ENCODE data around the gene SETBP1.

The SETBP1 gene

DNA sequence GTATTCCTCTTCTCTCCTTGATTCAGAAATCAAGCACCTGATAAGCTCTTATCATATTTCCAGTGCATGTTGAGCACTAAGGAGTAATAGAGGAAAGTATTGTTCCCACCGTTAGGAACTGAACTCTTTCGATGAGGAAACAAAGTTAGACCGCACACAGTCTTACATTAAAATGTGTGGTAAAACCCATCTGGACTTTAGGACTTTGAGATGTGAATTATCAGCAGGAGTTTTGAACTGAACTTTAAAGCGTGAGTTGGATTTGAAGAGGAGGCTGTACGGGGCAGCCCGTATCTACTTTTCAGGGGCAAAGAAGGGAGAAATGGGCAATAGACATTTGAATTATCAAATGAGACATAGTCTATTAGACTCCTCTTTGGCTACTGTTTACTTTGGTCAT lies 134.4 kb downstream of the SETBP1 start:
- Histone ChIP-seq H3K27ac (ENCODE audit: low read length) (no peak overlapping the region), H3K4me3 (ENCODE audit: low read length in 2 of 2) (no peak overlapping the region), H3K9me3 (ENCODE audit: control insufficient read depth in 2 of 2, low read length in 2 of 2) (no peaks in the 10 kb centered on the region), H3K27me3 (ENCODE audit: control insufficient read depth in 1 of 2, insufficient read depth in 2 of 2, low read length in 2 of 2) (no peaks in the 10 kb centered on the region), H3K4me1 (ENCODE audit: control insufficient read depth, insufficient read depth, low read length) (peaks cover 24% of the 10 kb centered on the region), H3K9ac (ENCODE audit: low read length in 2 of 2) (no peak overlapping the region), H3K36me3 (ENCODE audit: control insufficient read depth in 2 of 2, insufficient read depth in 2 of 2, low read length in 2 of 2) (no peaks in the 10 kb centered on the region)

DNA sequence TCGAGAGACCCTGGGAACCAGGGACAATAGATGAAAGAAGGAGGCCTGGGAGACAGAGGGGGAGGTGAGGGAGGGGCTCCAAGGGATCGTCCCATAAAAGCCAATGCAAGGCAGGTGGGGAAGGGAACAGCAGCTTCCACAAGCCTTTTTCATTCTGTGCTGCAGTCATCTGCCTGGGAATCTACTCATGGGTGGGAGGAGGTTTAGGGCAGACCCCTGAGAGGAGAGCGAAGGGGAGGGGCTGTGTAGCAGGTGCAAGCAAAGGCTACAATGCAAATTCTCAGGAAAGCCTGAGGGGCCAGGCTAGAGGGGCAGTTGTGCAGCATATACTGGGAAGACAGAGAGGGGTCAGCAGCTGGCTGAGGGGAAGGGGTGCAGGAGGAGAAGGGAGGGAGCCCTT lies 135.4 kb downstream of the SETBP1 start:
- Histone ChIP-seq H3K4me1 (ENCODE audit: control insufficient read depth, insufficient read depth, low read length) (peaks cover 26% of the 10 kb centered on the region), H3K27ac (ENCODE audit: low read length) (no peak overlapping the region), H3K27me3 (ENCODE audit: control insufficient read depth in 1 of 2, insufficient read depth in 2 of 2, low read length in 2 of 2) (no peaks in the 10 kb centered on the region), H3K4me3 (ENCODE audit: low read length in 2 of 2) (no peak overlapping the region), H3K9ac (ENCODE audit: low read length in 2 of 2) (no peak overlapping the region), H3K36me3 (ENCODE audit: control insufficient read depth in 2 of 2, insufficient read depth in 2 of 2, low read length in 2 of 2) (no peaks in the 10 kb centered on the region), H3K9me3 (ENCODE audit: control insufficient read depth in 2 of 2, low read length in 2 of 2) (no peaks in the 10 kb centered on the region)

DNA sequence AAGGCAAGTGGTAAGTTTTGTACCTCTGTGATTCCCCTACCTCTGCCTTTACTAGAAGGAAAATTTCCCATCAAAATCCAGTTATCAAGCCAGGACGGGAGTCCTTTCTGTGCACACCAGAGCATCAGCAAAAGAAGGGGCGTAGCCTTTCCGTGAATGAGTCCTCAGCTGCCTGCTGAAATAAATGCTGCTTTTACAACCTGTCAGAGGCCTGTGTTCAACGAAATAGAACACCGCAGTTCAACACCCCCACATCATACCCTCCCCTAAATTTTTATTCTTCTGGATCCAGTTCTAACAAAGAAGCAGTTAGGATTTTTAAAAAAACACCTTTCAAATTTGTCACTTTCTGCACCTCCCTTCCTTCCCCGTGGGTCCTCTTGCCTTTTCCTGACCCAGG lies 135.8 kb downstream of the SETBP1 start:
- H3K4me3 ChIP-seq (ENCODE audit: low read length in 2 of 2) = no peak overlapping the region
- H3K27me3 ChIP-seq (ENCODE audit: control insufficient read depth in 1 of 2, insufficient read depth in 2 of 2, low read length in 2 of 2) = no peaks in the 10 kb centered on the region
- H3K4me1 ChIP-seq (ENCODE audit: control insufficient read depth, insufficient read depth, low read length) = peaks cover 22% of the 10 kb centered on the region
- H3K9ac ChIP-seq (ENCODE audit: low read length in 2 of 2) = no peak overlapping the region
- H3K27ac ChIP-seq (ENCODE audit: low read length) = no peak overlapping the region
- H3K9me3 ChIP-seq (ENCODE audit: control insufficient read depth in 2 of 2, low read length in 2 of 2) = no peaks in the 10 kb centered on the region
- H3K36me3 ChIP-seq (ENCODE audit: control insufficient read depth in 2 of 2, insufficient read depth in 2 of 2, low read length in 2 of 2) = no peaks in the 10 kb centered on the region

DNA sequence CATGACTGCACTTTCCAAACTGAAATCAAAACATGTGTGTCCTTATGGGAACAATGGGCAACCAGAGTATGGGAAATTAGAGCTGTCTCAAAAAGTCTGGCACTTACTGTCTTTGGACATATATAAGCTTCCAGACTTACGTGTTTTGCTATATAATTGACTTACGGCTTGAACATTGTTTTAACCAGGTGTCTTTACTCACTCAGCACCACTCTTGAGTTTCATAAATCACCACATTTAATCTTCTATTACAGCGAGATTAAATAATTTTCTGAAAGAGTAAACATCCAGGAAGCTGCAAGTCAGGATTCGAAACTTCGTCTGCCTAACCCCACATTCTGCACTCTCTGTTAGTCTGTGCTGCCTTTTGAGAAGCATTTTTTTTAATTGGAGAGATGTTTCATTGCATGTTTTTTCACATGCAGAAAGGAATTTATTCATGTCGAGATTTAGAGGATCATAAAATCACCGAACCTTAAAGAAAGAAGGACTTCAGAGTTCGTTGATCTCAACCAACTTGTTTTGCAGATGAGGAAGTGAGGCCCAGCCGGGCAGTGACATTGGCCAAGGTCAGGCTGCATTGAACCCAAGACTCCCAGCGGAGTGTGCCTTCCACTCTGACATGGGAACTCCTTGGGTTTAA lies 137.3 kb downstream of the SETBP1 start:
- Histone ChIP-seq H3K36me3 (ENCODE audit: control insufficient read depth in 2 of 2, insufficient read depth in 2 of 2, low read length in 2 of 2) (no peaks in the 10 kb centered on the region), H3K9me3 (ENCODE audit: control insufficient read depth in 2 of 2, low read length in 2 of 2) (no peaks in the 10 kb centered on the region), H3K27ac (ENCODE audit: low read length) (no peak overlapping the region), H3K9ac (ENCODE audit: low read length in 2 of 2) (no peak overlapping the region), H3K4me3 (ENCODE audit: low read length in 2 of 2) (no peak overlapping the region), H3K27me3 (ENCODE audit: control insufficient read depth in 1 of 2, insufficient read depth in 2 of 2, low read length in 2 of 2) (no peaks in the 10 kb centered on the region), H3K4me1 (ENCODE audit: control insufficient read depth, insufficient read depth, low read length) (peaks cover 16% of the 10 kb centered on the region)

DNA sequence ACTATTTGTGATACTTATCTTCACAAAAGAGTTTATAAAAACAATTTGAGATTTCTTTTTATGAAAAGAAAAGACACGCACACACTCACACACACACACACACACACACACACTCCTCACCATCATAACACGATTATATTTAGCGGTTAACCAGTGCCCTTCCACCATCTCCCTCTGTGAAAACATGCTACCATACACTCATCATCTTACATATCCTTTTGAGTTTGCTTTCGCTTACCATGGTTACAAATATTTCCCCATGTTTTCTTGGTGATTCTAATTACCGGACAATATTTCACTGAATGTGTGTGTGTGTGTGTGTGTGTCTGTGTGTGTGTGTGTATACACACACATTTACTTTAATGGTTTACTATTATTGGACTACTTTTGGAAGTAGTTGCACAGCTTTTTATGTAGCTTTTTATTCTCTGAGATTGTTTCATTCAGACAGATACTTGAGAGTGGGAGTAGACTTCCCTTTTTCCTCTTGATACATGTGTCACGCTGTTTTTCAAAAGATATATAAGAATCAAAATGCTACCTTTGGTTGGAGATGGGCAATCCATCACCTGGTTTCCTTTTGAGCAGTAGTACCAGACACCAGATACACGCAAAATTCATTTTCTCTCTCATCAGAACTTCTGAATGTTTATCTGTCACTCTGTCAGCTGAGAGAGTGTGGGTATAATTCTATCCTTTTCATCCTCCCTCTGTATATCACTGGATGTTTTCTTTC lies 138.1 kb downstream of the SETBP1 start:
- Histone ChIP-seq H3K9me3 (ENCODE audit: control insufficient read depth in 2 of 2, low read length in 2 of 2) (no peaks in the 10 kb centered on the region), H3K27me3 (ENCODE audit: control insufficient read depth in 1 of 2, insufficient read depth in 2 of 2, low read length in 2 of 2) (no peaks in the 10 kb centered on the region), H3K36me3 (ENCODE audit: control insufficient read depth in 2 of 2, insufficient read depth in 2 of 2, low read length in 2 of 2) (no peaks in the 10 kb centered on the region), H3K4me3 (ENCODE audit: low read length in 2 of 2) (no peak overlapping the region), H3K4me1 (ENCODE audit: control insufficient read depth, insufficient read depth, low read length) (peaks cover 14% of the 10 kb centered on the region), H3K27ac (ENCODE audit: low read length) (no peak overlapping the region), H3K9ac (ENCODE audit: low read length in 2 of 2) (no peak overlapping the region)

DNA sequence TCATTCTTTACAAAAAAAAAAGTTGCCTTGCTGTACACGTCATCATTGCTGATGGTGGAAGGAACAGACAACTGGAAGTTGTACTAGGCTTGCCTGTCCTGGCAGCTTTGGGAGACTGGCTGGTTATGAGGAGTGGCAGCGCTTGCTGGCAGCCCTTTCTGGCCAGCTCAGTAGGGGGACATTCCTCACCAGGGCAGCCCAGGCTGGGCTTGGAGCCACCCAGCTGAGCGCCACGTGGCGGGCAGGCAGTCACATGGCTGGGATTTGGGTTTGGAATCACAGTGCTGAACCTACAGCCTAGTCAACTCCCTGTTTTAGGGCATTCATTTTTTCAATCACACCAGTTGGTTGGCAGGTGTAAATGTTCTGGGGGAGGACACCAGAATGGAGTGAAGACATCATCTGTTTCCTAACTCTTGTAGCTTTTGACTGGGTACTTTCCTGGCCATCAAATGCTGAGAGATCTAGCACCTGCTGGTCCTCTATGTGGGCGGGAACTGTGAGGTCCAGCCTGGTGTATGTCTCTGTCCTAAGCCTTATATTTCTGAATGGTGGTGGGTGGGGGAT lies 139.3 kb downstream of the SETBP1 start:
- H3K36me3 ChIP-seq (ENCODE audit: control insufficient read depth in 2 of 2, insufficient read depth in 2 of 2, low read length in 2 of 2) = no peaks in the 10 kb centered on the region
- peaks cover 23% of the 10 kb centered on the region for H3K4me1 ChIP-seq (ENCODE audit: control insufficient read depth, insufficient read depth, low read length)
- H3K9ac ChIP-seq (ENCODE audit: low read length in 2 of 2) = no peak overlapping the region
- no peak overlapping the region for H3K4me3 ChIP-seq (ENCODE audit: low read length in 2 of 2)
- no peaks in the 10 kb centered on the region for H3K27me3 ChIP-seq (ENCODE audit: control insufficient read depth in 1 of 2, insufficient read depth in 2 of 2, low read length in 2 of 2)
- H3K27ac ChIP-seq (ENCODE audit: low read length) = peak overlapping the region; percentile 32
- H3K9me3 ChIP-seq (ENCODE audit: control insufficient read depth in 2 of 2, low read length in 2 of 2) = no peaks in the 10 kb centered on the region

DNA sequence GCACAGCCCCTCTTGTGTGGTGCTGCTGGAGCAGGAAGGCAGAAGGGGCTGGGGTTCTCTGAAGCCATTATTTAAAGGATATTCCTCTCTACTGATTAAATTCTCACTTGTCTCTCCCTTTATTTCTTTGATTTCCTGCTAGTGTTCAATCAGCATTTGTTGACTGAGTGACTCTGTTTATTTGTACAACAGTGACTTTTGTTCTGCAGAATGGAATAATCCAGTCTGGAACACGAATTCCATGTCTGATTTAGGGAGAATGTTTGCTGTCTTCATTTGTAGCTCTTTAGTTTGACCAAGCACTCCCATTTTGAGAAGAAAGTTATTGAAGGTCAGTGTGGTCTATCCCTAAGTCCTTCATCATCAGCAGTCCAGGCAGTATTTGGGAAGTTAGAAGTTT lies 141.2 kb downstream of the SETBP1 start:
- H3K27me3 ChIP-seq (ENCODE audit: control insufficient read depth in 1 of 2, insufficient read depth in 2 of 2, low read length in 2 of 2) = no peaks in the 10 kb centered on the region
- H3K36me3 ChIP-seq (ENCODE audit: control insufficient read depth in 2 of 2, insufficient read depth in 2 of 2, low read length in 2 of 2) = no peaks in the 10 kb centered on the region
- H3K9me3 ChIP-seq (ENCODE audit: control insufficient read depth in 2 of 2, low read length in 2 of 2) = no peaks in the 10 kb centered on the region
- H3K4me3 ChIP-seq (ENCODE audit: low read length in 2 of 2) = no peak overlapping the region
- no peak overlapping the region for H3K27ac ChIP-seq (ENCODE audit: low read length)
- no peak overlapping the region for H3K9ac ChIP-seq (ENCODE audit: low read length in 2 of 2)
- H3K4me1 ChIP-seq (ENCODE audit: control insufficient read depth, insufficient read depth, low read length) = peaks cover 32% of the 10 kb centered on the region

DNA sequence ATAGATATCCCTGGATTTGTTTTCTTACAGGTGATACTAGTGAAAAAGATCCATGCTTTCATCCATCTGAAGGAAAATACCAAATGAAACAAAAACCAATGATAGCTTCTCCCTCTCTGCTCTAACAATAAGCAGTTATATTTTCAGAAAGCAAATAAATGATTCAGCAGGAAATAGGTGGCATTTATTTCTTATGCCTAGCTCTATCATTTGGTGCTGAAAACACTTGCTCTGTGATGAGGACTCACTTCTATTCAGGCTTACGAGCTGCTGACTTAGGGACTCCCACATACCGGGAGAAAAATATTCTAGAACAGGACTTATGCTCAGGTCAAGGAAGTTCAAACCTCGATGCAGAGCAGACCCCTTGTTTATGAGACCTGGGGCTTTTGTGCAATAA lies 142.6 kb downstream of the SETBP1 start:
- no peaks in the 10 kb centered on the region for H3K9me3 ChIP-seq (ENCODE audit: control insufficient read depth in 2 of 2, low read length in 2 of 2)

DNA sequence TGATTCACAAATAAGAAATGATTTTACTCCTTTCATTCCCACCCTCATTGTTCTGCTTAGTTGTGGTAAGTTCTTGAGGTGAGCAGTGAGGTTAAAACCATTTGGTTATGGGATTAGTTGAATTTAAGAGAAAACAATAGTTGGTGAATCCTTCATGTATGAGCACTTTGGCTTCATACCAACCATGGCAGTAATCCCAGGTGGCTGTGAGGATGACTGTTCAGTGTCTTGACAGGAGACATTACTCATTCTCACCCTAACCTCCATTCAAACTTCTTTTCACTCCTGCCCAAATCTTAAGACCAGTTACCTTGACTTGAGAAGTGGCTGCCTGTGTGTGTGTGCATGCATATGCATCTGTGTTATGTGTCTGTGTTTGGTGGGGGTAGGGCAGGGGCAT lies 143.1 kb downstream of the SETBP1 start:
- no peak overlapping the region for H3K27ac ChIP-seq (ENCODE audit: low read length)

More for the DNA sequence above, 142.6 kb downstream of the SETBP1 start:
- peaks cover 33% of the 10 kb centered on the region for H3K4me1 ChIP-seq (ENCODE audit: control insufficient read depth, insufficient read depth, low read length)
- H3K27me3 ChIP-seq (ENCODE audit: control insufficient read depth in 1 of 2, insufficient read depth in 2 of 2, low read length in 2 of 2) = no peaks in the 10 kb centered on the region
- no peaks in the 10 kb centered on the region for H3K36me3 ChIP-seq (ENCODE audit: control insufficient read depth in 2 of 2, insufficient read depth in 2 of 2, low read length in 2 of 2)
- H3K27ac ChIP-seq (ENCODE audit: low read length) = no peak overlapping the region
- no peak overlapping the region for H3K4me3 ChIP-seq (ENCODE audit: low read length in 2 of 2)
- H3K9ac ChIP-seq (ENCODE audit: low read length in 2 of 2) = no peak overlapping the region

DNA sequence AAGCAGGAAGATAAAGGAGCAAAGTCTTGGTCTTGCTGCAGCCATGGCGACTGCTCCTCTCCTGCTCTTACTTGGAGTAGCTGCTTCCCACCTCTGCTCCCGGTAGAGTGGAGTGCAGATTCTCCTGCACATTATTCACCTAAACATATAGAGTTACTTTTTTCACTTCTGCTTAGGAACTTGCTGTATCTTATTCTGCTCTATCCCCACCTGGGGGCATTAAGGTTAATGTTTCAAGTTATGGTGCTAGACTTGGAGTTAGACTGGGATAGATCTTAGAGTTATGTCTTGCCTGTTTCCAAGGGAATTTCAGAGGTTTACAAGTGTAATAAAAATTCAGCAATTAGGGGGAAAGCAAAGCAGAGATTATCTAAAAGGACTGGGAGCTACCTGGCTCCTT lies 144.2 kb downstream of the SETBP1 start:
- Histone ChIP-seq H3K9me3 (ENCODE audit: control insufficient read depth in 2 of 2, low read length in 2 of 2) (no peaks in the 10 kb centered on the region), H3K36me3 (ENCODE audit: control insufficient read depth in 2 of 2, insufficient read depth in 2 of 2, low read length in 2 of 2) (no peaks in the 10 kb centered on the region), H3K4me1 (ENCODE audit: control insufficient read depth, insufficient read depth, low read length) (peaks cover 25% of the 10 kb centered on the region), H3K27me3 (ENCODE audit: control insufficient read depth in 1 of 2, insufficient read depth in 2 of 2, low read length in 2 of 2) (no peaks in the 10 kb centered on the region), H3K27ac (ENCODE audit: low read length) (no peak overlapping the region), H3K9ac (ENCODE audit: low read length in 2 of 2) (no peak overlapping the region), H3K4me3 (ENCODE audit: low read length in 2 of 2) (no peak overlapping the region)

More for the DNA sequence above, 143.1 kb downstream of the SETBP1 start:
- H3K9ac ChIP-seq (ENCODE audit: low read length in 2 of 2) = no peak overlapping the region
- H3K9me3 ChIP-seq (ENCODE audit: control insufficient read depth in 2 of 2, low read length in 2 of 2) = no peaks in the 10 kb centered on the region
- no peak overlapping the region for H3K4me3 ChIP-seq (ENCODE audit: low read length in 2 of 2)
- no peaks in the 10 kb centered on the region for H3K36me3 ChIP-seq (ENCODE audit: control insufficient read depth in 2 of 2, insufficient read depth in 2 of 2, low read length in 2 of 2)
- no peaks in the 10 kb centered on the region for H3K27me3 ChIP-seq (ENCODE audit: control insufficient read depth in 1 of 2, insufficient read depth in 2 of 2, low read length in 2 of 2)
- H3K4me1 ChIP-seq (ENCODE audit: control insufficient read depth, insufficient read depth, low read length) = peaks cover 33% of the 10 kb centered on the region
